Hypothalamus (tissue), 51 donors: Measurements from ENCODE around the gene LYSMD1.
"Not testable (repeated sequence)": the region's sequence is repeated elsewhere in the genome, so short reads cannot be mapped to it uniquely, and the experiment has no call there.

Experiments
- DNase-seq, 51 donors: peaks; one replicate each; lab custom pipeline; 2025; lab: John Stamatoyannopoulos, UW

The LYSMD1 gene

GRCh38 chr1:151165738-151166504, at the start of gene LYSMD1, which contains the start of gene SCNM1:
LYSMD1 (minus strand) TSS chr1:151165902; CDS start chr1:151165258, 644 bp downstream.
SCNM1 (plus strand) TSS chr1:151166144; CDS start chr1:151166153, 9 bp downstream.
- DNase-seq = peak; percentile 85 to 99 (median 95)

GRCh38 chr1:151213560-151213959, 47.9 kb upstream of the LYSMD1 start:
- DNase-seq = no peak

GRCh38 chr1:151211972-151212705, 46.4 kb upstream of the LYSMD1 start:
- no peak for DNase-seq

GRCh38 chr1:151210830-151211229, 45.1 kb upstream of the LYSMD1 start:
- no peak for DNase-seq

GRCh38 chr1:151205381-151205965, 39.8 kb upstream of the LYSMD1 start:
- DNase-seq = not testable (repeated sequence)

- peak in 3 of 51 donors; percentile 3 to 29 (median 5) for DNase-seq
Measured at GRCh38 chr1:151199873-151200581, 34.3 kb upstream of the LYSMD1 start.

GRCh38 chr1:151198254-151199127, 32.8 kb upstream of the LYSMD1 start, which contains the start of gene PIP5K1A:
PIP5K1A (plus strand) TSS chr1:151198552; CDS start chr1:151198997, 445 bp downstream.
- peak; percentile 88 to 100 (median 97) for DNase-seq

- DNase-seq = no peak
Measured at GRCh38 chr1:151197863-151198253, 32.2 kb upstream of the LYSMD1 start.

GRCh38 chr1:151196292-151196800, 30.6 kb upstream of the LYSMD1 start:
- peak in 27 of 51 donors; percentile 3 to 78 (median 20) for DNase-seq

GRCh38 chr1:151194894-151195594, 29.3 kb upstream of the LYSMD1 start:
- not testable (repeated sequence) for DNase-seq

- DNase-seq = no peak
Measured at GRCh38 chr1:151193856-151194255, 28.2 kb upstream of the LYSMD1 start.

- no peak for DNase-seq
Measured at GRCh38 chr1:151193304-151193703, 27.6 kb upstream of the LYSMD1 start.

- no peak for DNase-seq
Measured at GRCh38 chr1:151192047-151192446, 26.3 kb upstream of the LYSMD1 start.

- DNase-seq = peak; percentile 15 to 90 (median 76)
Measured at GRCh38 chr1:151189637-151190445, 24.1 kb upstream of the LYSMD1 start, which contains the start of gene VPS72. VPS72 (minus strand) TSS chr1:151190197; CDS start chr1:151190121, 76 bp downstream.

- not testable (repeated sequence) for DNase-seq
Measured at GRCh38 chr1:151188667-151189066, 23.0 kb upstream of the LYSMD1 start.

GRCh38 chr1:151187205-151187604, 21.5 kb upstream of the LYSMD1 start:
- DNase-seq = no peak

- DNase-seq = no peak
Measured at GRCh38 chr1:151184211-151184610, 18.5 kb upstream of the LYSMD1 start.
